ENCODE data around the gene ARHGEF12. TPM values are rescaled to one million over a fixed set of nuclear protein-coding genes. Genes with fewer than 3 reads are reported as not detected.
A peak's percentile ranks its signal among the peaks of the same experiment; 100 is the strongest.

ARHGEF12 gene
- total and polyA plus RNA-seq, 10 of the 15 experiments (the other 5 are each of a cell fraction or from before 2014, with no cell fraction given): 2.7 to 40.8 (median 20.9) TPM

DNA sequence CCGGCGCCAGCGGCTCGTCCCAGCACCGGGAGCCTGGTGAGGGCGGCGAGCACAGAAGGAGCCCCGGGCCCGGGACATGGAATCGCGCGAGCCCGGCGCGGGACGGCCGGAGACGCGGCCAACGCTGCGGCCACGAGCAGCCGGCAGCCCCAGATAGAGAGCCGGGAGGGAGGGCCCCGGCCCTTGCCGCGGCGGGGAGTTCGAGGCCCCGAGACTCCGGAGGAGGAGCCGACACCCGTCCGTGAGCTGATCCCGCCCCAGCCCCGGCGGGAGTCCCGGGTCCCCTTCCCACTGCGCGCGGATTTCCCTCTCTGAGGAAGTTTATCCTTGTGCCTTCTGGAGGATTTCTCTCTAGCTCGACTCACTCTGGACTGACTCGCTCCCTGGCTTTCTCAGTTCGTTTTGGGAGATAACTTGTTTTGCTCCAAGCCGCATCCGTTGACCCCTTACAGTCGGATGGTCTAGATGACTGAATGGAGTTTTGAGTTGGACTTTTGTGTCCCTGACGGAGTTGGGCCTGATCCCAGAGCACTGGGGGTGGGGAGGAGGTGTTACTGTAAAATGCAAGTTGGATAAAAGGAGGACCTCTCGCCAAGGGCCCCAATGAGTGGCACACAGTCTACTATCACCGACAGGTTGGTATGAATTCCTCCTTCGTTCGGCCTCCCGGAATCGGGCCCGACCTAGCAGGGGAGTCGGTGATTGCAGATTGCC, 585 bp downstream of the ARHGEF12 start:
- H3K36me3 ChIP-seq (ENCODE audit: control insufficient read depth in 2 of 2, insufficient read depth in 2 of 2, low read length in 1 of 2): no peaks in the 10 kb centered on the region
- RAD21 ChIA-PET (ENCODE audit: unreplicated experiment): interaction anchor here (0.7 to 4.1 kb wide), 8 partner anchors 49 to 277 kb away, joined by 3 to 34 read pairs (median 3); no protein-coding TSS in a partner anchor
- peak overlapping the region; percentile 85 for H2AFZ ChIP-seq (ENCODE audit: control insufficient read depth, low read depth, low read length)
- H3K9ac ChIP-seq (ENCODE audit: control insufficient read depth, insufficient read depth, low read length): peak overlapping the region; percentile 85
- peaks cover 44% of the 10 kb centered on the region for H3K79me2 ChIP-seq (ENCODE audit: control insufficient read depth, insufficient read depth, low read length)
- peak overlapping the region; percentile 94 for H3K4me3 ChIP-seq
- peak overlapping the region; percentile 82 for H3K4me2 ChIP-seq (ENCODE audit: control insufficient read depth, insufficient read depth)
- under 1% methylated on average over 53 of the region's 56 CpGs for WGBS (ENCODE audit: insufficient coverage, insufficient replicate concordance, low lambda C conversion rate, missing lambda C conversion rate)
- no peaks in the 10 kb centered on the region for H3K27me3 ChIP-seq (replicated peaks in 1 of 2; ENCODE audit: control insufficient read depth in 2 of 2, insufficient read depth in 2 of 2, low read length in 1 of 2)
- CTCF ChIA-PET: interaction anchor here (0.5 to 3.9 kb wide), 17 partner anchors 10 to 466 kb away, joined by 3 to 40 read pairs (median 6); partner anchors contain the start of gene GRIK4
- SMC1A ChIA-PET (ENCODE audit: uncharacterized antibody, unreplicated experiment): interaction anchor here (0.7 to 4.5 kb wide), 12 partner anchors 25 to 161 kb away, joined by 3 to 32 read pairs (median 4); no protein-coding TSS in a partner anchor
- in situ Hi-C loops (cut with MboI): loop anchor here (10.0 kb wide), 1 partner anchor 618 kb away; no protein-coding TSS in a partner anchor
- peak overlapping the region; percentile 74 for H3K27ac ChIP-seq (ENCODE audit: control insufficient read depth, insufficient read depth)
- no peaks in the 10 kb centered on the region for H3K9me3 ChIP-seq (replicated peaks; ENCODE audit: control insufficient read depth, insufficient read depth, low read length)
- H4K20me1 ChIP-seq (ENCODE audit: control insufficient read depth, insufficient read depth): peaks cover 2% of the 10 kb centered on the region
- peak; percentile 35 for FAIRE-seq
- no peak for DNase-seq (ENCODE audit: low read depth, low spot score)
- H3K4me1 ChIP-seq (ENCODE audit: control insufficient read depth, insufficient read depth, low read length): peaks cover 9% of the 10 kb centered on the region
- intact Hi-C loops (cut with micrococcal nuclease; ENCODE audit: unreplicated experiment): loop anchor here (2.0 to 10.0 kb wide), 5 partner anchors 64 to 858 kb away; no protein-coding TSS in a partner anchor
- POLR2A ChIA-PET: interaction anchor here (0.7 to 1.6 kb wide), 5 partner anchors 9 to 95 kb away, joined by 4 to 8 read pairs (median 4); partner anchors contain the start of gene TLCD5
- ATAC-seq: peak; percentile 48
- no TSS peak for BruUV-seq (replicated peaks)
- TF ChIP-seq KAT2A (conservative IDR thresholded peaks at IDR 0.05; ENCODE audit: control insufficient read depth, low read depth, low read length) (no peak), NFYB (IDR thresholded peaks at IDR 0.05; ENCODE audit: insufficient read depth, low read depth, low read length) (no peak), ESRRA (IDR thresholded peaks at IDR 0.05; ENCODE audit: low read length) (no peak), YY1 (IDR thresholded peaks at IDR 0.05; ENCODE audit: low read depth, low read length) (no peak), GABPA (IDR thresholded peaks at IDR 0.05; ENCODE audit: low read depth) (peak; percentile 30; the same call in 1 of the 2 replicates), CBX5 (IDR thresholded peaks at IDR 0.05; ENCODE audit: low read depth) (no peak), USF2 (IDR thresholded peaks at IDR 0.05; ENCODE audit: borderline replicate concordance, low read depth, low read length) (no peak), LARP7 (IDR thresholded peaks at IDR 0.05) (0 out of 2 replicates have a peak, but pooled peaks have one; percentile 31), POLR2AphosphoS5 (IDR thresholded peaks at IDR 0.05; ENCODE audit: low read length) (no peak), SUPT20H (IDR thresholded peaks at IDR 0.05; ENCODE audit: borderline replicate concordance, control insufficient read depth, low read depth, low read length) (no peak), SIN3A (IDR thresholded peaks at IDR 0.05; ENCODE audit: low read depth, low read length) (no peak; the same call in 1 of the 2 replicates), IKZF2 (IDR thresholded peaks at IDR 0.05) (peak in 1 of 2 experiments; percentile 19; a peak in 1 of 4 replicates), RAD21 (IDR thresholded peaks at IDR 0.05; ENCODE audit: insufficient read depth, low read depth, low read length) (no peak)
- TF ChIP-seq, protein P1, sequence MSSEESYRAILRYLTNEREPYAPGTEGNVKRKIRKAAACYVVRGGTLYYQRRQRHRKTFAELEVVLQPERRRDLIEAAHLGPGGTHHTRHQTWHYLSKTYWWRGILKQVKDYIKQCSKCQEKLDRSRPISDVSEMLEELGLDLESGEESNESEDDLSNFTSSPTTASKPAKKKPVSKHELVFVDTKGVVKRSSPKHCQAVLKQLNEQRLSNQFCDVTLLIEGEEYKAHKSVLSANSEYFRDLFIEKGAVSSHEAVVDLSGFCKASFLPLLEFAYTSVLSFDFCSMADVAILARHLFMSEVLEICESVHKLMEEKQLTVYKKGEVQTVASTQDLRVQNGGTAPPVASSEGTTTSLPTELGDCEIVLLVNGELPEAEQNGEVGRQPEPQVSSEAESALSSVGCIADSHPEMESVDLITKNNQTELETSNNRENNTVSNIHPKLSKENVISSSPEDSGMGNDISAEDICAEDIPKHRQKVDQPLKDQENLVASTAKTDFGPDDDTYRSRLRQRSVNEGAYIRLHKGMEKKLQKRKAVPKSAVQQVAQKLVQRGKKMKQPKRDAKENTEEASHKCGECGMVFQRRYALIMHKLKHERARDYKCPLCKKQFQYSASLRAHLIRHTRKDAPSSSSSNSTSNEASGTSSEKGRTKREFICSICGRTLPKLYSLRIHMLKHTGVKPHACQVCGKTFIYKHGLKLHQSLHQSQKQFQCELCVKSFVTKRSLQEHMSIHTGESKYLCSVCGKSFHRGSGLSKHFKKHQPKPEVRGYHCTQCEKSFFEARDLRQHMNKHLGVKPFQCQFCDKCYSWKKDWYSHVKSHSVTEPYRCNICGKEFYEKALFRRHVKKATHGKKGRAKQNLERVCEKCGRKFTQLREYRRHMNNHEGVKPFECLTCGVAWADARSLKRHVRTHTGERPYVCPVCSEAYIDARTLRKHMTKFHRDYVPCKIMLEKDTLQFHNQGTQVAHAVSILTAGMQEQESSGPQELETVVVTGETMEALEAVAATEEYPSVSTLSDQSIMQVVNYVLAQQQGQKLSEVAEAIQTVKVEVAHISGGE (CRISPR knock-in tag; IDR thresholded peaks at IDR 0.05): no peak
- TF ChIP-seq, protein P2, sequence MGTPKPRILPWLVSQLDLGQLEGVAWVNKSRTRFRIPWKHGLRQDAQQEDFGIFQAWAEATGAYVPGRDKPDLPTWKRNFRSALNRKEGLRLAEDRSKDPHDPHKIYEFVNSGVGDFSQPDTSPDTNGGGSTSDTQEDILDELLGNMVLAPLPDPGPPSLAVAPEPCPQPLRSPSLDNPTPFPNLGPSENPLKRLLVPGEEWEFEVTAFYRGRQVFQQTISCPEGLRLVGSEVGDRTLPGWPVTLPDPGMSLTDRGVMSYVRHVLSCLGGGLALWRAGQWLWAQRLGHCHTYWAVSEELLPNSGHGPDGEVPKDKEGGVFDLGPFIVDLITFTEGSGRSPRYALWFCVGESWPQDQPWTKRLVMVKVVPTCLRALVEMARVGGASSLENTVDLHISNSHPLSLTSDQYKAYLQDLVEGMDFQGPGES (IDR thresholded peaks at IDR 0.05): no peak
- TF ChIP-seq, protein P3, sequence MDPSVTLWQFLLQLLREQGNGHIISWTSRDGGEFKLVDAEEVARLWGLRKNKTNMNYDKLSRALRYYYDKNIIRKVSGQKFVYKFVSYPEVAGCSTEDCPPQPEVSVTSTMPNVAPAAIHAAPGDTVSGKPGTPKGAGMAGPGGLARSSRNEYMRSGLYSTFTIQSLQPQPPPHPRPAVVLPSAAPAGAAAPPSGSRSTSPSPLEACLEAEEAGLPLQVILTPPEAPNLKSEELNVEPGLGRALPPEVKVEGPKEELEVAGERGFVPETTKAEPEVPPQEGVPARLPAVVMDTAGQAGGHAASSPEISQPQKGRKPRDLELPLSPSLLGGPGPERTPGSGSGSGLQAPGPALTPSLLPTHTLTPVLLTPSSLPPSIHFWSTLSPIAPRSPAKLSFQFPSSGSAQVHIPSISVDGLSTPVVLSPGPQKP (IDR thresholded peaks at IDR 0.05; ENCODE audit: low read depth, low read length): 0 out of 2 replicates have a peak, but pooled peaks have one; percentile 42
